Kidney epithelial cell (primary cell): ENCODE results near the gene TBL1XR1. TPM values are rescaled to one million over a fixed set of nuclear protein-coding genes. Genes with fewer than 3 reads are reported as not detected.

Source experiments
- DNase-seq: peaks from one replicate; pipeline ENCODE4 v3.0.0-alpha.2; 2010; ENCODE audit warnings: low read depth
- H3K27me3 ChIP-seq: 2 replicates; pipeline ENCODE4 v1.6.0; 2011; ENCODE audit warnings: low read length; ENCODE audit not compliant: control insufficient read depth, insufficient read depth
- H3K36me3 ChIP-seq: 2 replicates; pipeline ENCODE4 v1.5.1; 2011; ENCODE audit warnings: low read length; ENCODE audit not compliant: control insufficient read depth, insufficient read depth
- H3K4me3 ChIP-seq: 2 replicates; pipeline ENCODE4 v1.5.1; 2011; ENCODE audit warnings: low read depth, mild to moderate bottlenecking, control low read depth, low read length
- CTCF ChIP-seq: IDR thresholded peaks from 2 replicates; pipeline ENCODE4 v1.5.1; 2011; ENCODE audit warnings: mild to moderate bottlenecking, moderate library complexity, low read length, control low read depth, inconsistent platforms; ENCODE audit not compliant: insufficient read depth, poor library complexity, severe bottlenecking
- total RNA-seq: library from RNA; depleted of rRNA; stranded (reverse); fragments of >200 nt; gene quantifications from 2 replicates; pipeline ENCODE4 v1.2.3, GENCODE V29; 2015

Gene TBL1XR1
- total RNA-seq, 1 donor from 2014 or later: 81.4 TPM

- Histone ChIP-seq H3K27me3 (no peaks in the 10 kb centered on the region), H3K36me3 (no peaks in the 10 kb centered on the region)
These were observed 107.4 kb downstream of the TBL1XR1 start for GRCh38 chr3:177089901-177090300.

GRCh38 chr3:177089110-177089509, 108.2 kb downstream of the TBL1XR1 start:
- TF ChIP-seq CTCF: no peak
- DNase-seq: no peak
- H3K27me3 ChIP-seq: no peaks in the 10 kb centered on the region

More at GRCh38 chr3:177089901-177090300, 107.4 kb downstream of the TBL1XR1 start:
- no peak for DNase-seq
- TF ChIP-seq CTCF: no peak
- H3K4me3 ChIP-seq: no peak overlapping the region

GRCh38 chr3:177085794-177086193, 111.5 kb downstream of the TBL1XR1 start:
- Histone ChIP-seq H3K36me3 (no peaks in the 10 kb centered on the region), H3K4me3 (no peak overlapping the region), H3K27me3 (no peaks in the 10 kb centered on the region)
- no peak for DNase-seq
- no peak for TF ChIP-seq CTCF

More at GRCh38 chr3:177089110-177089509, 108.2 kb downstream of the TBL1XR1 start:
- Histone ChIP-seq H3K36me3 (no peaks in the 10 kb centered on the region), H3K4me3 (no peak overlapping the region)

GRCh38 chr3:177084616-177085015, 112.7 kb downstream of the TBL1XR1 start:
- Histone ChIP-seq H3K27me3 (no peaks in the 10 kb centered on the region), H3K4me3 (no peak overlapping the region), H3K36me3 (no peaks in the 10 kb centered on the region)
- no peak for TF ChIP-seq CTCF
- DNase-seq: no peak

- H3K36me3 ChIP-seq: no peaks in the 10 kb centered on the region
- no peak for DNase-seq
- no peak for TF ChIP-seq CTCF
These were observed 117.2 kb downstream of the TBL1XR1 start for GRCh38 chr3:177080122-177080521.

GRCh38 chr3:177079684-177080083, 117.6 kb downstream of the TBL1XR1 start:
- H3K27me3 ChIP-seq: no peaks in the 10 kb centered on the region
- no peak for TF ChIP-seq CTCF
- H3K4me3 ChIP-seq: no peak overlapping the region
- DNase-seq: no peak
- H3K36me3 ChIP-seq: peaks cover 2% of the 10 kb centered on the region

More at GRCh38 chr3:177080122-177080521, 117.2 kb downstream of the TBL1XR1 start:
- Histone ChIP-seq H3K4me3 (no peak overlapping the region), H3K27me3 (no peaks in the 10 kb centered on the region)
